ENCODE results near the gene ENPP6. TPM values are rescaled to one million over a fixed set of nuclear protein-coding genes. Genes with fewer than 3 reads are reported as not detected.

The ENPP6 gene
- total RNA-seq, 2 experiments from 2014 or later, result not detected

DNA sequence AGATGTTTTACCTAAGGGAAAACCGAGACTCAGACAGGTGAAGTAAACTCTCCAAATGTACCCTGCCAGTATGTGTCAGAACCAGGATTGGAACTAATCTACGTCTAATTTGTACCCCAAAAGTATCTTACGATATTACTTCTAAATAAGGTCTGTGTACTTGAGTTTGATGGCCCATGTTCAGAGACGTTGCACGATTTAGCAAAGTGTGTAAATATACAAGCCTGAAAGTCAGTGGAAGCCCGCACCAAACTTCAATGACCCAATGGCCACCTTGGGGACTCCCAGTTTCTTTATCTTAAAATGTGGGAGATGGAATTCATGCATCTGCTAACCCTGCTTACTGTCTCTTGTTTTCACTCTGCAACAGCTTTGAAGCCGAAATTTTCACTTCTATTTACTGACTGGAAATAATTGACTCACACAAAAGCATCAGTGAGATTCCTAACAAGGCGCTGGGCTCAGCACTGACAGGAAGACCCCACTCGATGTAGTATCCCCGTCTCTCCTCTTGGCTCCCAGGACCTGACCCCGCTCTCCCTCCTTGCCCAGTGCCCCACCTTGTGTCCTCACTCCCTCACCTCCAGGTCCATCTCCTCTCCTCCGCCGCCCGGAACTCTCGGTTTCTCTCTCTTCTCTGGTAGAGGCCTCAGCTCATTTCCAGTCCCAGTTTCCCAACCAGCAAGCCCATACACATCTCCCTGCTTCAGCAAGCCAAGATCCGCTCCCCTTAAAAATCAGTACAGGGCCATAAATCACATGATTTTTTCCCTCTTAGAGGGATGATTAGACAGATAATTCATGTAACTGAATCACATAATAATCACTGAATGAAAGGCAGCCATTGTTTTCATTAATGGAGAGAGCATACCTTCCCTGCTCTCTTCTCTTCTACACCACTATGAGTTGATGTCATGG lies 42.8 kb downstream of the ENPP6 start:
- CTCF ChIA-PET, result interaction anchor here (0.7 to 1.2 kb wide), 2 partner anchors 78 to 590 kb away, joined by 3 read pairs; no protein-coding TSS in a partner anchor
- intact Hi-C loops (cut with micrococcal nuclease), result no loop called here
- Mint-ChIP-seq H3K4me3 (no peak overlapping the region), H3K4me1 (ENCODE audit: low read depth) (no peaks in the 10 kb centered on the region), H3K9me3 (peaks cover 11% of the 10 kb centered on the region), H3K27ac (no peak overlapping the region), H3K36me3 (ENCODE audit: low read depth) (peaks cover 2% of the 10 kb centered on the region), H3K27me3 (ENCODE audit: low read depth) (peaks cover 34% of the 10 kb centered on the region)
- no peak for DNase-seq

DNA sequence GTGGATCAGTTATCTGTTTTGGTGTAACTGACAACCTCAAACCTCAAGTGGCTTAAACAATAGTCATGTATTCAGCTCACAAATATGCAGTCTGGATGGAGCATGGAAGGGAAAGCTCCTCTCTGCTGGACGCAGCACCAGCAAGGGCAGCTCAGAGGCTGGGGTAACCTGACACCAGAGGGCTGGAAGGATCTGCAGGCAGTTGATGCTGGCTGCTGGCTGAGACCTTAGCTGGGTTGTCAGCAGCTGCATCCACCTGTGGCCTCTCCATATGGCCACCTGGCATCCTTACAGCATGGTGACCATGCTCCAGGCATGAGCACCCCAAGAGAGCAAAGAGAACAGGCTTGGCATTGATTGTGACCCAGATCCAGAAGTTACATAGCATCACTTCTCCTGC lies 46.7 kb downstream of the ENPP6 start:
- CTCF ChIA-PET, result interaction anchor here (0.6 to 1.4 kb wide), 6 partner anchors 15 to 118 kb away, joined by 3 to 4 read pairs (median 4); no protein-coding TSS in a partner anchor
- no peak for DNase-seq
- no peak overlapping the region for H3K4me3 Mint-ChIP-seq
- H3K4me1 Mint-ChIP-seq (ENCODE audit: low read depth), result peaks cover 2% of the 10 kb centered on the region
- intact Hi-C loops (cut with micrococcal nuclease), result no loop called here
- no peaks in the 10 kb centered on the region for H3K36me3 Mint-ChIP-seq (ENCODE audit: low read depth)
- H3K27ac Mint-ChIP-seq, result peak overlapping the region; percentile 25
- H3K9me3 Mint-ChIP-seq, result no peaks in the 10 kb centered on the region
- H3K27me3 Mint-ChIP-seq (ENCODE audit: low read depth), result peaks cover 40% of the 10 kb centered on the region

DNA sequence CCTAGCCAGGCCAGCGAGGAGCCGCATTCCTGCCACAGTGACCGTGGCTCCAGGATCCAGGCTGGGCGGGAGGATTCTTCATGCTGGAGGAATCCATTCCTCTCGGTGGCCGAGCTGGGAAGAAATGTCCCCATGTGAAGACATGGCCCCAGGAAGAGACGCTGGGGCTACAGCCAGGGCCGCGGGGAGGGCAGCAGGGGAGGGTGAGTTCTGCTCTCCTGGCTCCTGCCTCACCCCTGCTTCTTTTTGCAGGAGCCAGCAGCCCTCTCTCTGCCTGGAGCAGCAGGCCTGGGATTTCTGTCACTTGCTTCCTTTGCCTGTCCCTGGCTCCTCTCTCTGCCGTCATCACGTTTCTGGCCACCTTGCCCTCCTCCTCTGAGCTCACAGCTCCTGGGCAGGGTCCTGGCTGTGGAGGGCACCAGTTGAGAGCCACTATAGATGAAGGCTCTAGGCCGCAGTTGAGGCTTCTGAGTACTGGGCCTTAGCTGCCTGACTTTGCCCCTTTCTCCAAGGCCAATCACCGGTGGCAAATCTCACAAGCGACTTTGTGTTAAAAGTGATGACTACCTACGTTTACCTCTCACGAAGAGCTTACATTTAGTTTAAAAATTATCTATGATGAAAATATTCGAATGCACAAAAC lies 48.3 kb downstream of the ENPP6 start:
- Mint-ChIP-seq H3K4me1 (ENCODE audit: low read depth) (peaks cover 2% of the 10 kb centered on the region), H3K9me3 (no peaks in the 10 kb centered on the region), H3K4me3 (no peak overlapping the region), H3K36me3 (ENCODE audit: low read depth) (no peaks in the 10 kb centered on the region), H3K27ac (no peak overlapping the region), H3K27me3 (ENCODE audit: low read depth) (peaks cover 39% of the 10 kb centered on the region)
- no peak for DNase-seq
- intact Hi-C loops (cut with micrococcal nuclease), result loop anchor here (5.0 to 10.0 kb wide), 2 partner anchors 67 to 545 kb away; no protein-coding TSS in a partner anchor
- CTCF ChIA-PET, result interaction anchor here (0.6 to 1.3 kb wide), 5 partner anchors 10 to 645 kb away, joined by 3 to 5 read pairs (median 4); no protein-coding TSS in a partner anchor

DNA sequence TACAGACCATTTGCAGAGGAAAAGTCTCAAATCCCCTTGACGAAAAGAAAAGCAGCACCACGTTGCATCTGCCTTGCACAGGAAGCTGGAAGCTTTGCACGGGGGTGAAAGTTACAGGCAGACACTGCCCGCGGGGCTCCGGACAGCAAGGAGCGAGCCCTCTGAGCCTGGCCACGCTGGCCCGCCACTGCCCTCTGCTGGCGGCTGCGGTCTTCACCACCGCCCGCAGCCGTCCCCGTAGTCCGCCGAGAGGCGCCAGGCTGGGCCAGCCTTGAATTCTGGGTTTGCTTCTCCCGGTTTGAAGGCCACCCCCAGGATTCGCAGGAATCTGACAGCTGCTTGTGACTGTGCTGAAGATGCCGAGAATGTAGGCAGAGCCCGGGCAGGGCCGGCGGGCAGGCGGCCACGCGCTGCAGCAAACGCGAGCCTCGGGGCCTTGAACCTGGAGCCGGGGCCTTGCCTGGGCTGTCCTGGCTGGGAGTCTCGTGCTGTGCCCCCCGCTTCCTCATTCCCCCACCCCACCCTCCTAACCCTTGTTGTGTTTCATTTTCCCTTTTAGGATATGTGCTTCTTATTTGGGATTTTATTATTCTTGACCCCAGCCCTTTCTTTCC lies 49.2 kb downstream of the ENPP6 start:
- Mint-ChIP-seq H3K4me1 (ENCODE audit: low read depth) (peaks cover 2% of the 10 kb centered on the region), H3K27ac (no peak overlapping the region), H3K9me3 (no peaks in the 10 kb centered on the region), H3K27me3 (ENCODE audit: low read depth) (peaks cover 44% of the 10 kb centered on the region), H3K4me3 (no peak overlapping the region), H3K36me3 (ENCODE audit: low read depth) (no peaks in the 10 kb centered on the region)
- CTCF ChIA-PET, result interaction anchor here (0.6 to 3.9 kb wide), 11 partner anchors 9 to 646 kb away, joined by 3 to 29 read pairs (median 7); no protein-coding TSS in a partner anchor
- DNase-seq, result peak; percentile 65
- intact Hi-C loops (cut with micrococcal nuclease), result loop anchor here (1.0 to 10.0 kb wide), 4 partner anchors 66 to 544 kb away; no protein-coding TSS in a partner anchor

DNA sequence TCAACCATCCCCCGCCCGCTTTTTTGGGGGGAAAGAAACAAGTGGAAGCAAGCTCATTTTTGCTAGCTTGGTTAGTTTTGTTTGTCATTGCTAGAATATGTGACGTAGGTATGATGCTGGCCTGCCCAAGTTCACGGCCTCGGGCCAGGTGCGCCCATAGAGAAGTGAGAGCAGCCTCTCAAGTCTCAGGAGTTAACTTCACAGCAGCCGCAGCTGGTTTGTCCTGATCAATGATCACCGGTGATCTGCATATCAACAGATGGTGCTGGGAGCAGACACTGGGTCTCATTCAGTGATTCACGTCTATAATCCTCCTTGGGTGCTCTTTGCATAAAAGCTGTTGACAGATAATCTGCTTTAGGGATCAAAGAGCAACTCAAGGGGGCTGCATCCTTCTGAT lies 50.1 kb downstream of the ENPP6 start:
- intact Hi-C loops (cut with micrococcal nuclease), result loop anchor here (5.0 to 10.0 kb wide), 2 partner anchors 65 to 543 kb away; no protein-coding TSS in a partner anchor
- Mint-ChIP-seq H3K4me3 (no peak overlapping the region), H3K27ac (no peak overlapping the region), H3K9me3 (no peaks in the 10 kb centered on the region), H3K36me3 (ENCODE audit: low read depth) (no peaks in the 10 kb centered on the region), H3K4me1 (ENCODE audit: low read depth) (peaks cover 2% of the 10 kb centered on the region), H3K27me3 (ENCODE audit: low read depth) (peaks cover 41% of the 10 kb centered on the region)
- no peak for DNase-seq
- CTCF ChIA-PET, result interaction anchor here (0.8 to 3.9 kb wide), 21 partner anchors 8 to 326 kb away, joined by 3 to 29 read pairs (median 5); no protein-coding TSS in a partner anchor

DNA sequence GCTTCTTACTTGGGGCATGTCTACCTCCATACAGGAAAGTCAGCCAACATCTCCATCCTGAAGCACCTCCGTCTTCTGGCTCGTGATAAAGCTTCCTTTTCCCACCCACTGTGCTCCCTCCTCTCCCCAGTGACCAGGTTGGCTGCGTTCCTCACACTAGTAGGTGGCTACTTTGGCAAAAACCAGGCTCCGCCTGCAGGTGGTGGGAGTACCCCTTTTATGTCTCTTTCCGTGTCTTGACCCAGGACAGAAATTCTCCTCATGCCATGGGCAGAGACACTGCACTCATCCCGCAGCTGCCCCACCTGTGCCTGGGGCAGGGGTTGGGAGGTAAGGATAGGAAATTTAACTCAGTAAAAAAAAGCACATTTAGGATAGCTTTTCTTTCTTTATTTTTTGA lies 50.9 kb downstream of the ENPP6 start:
- H3K27me3 Mint-ChIP-seq (ENCODE audit: low read depth), result peaks cover 39% of the 10 kb centered on the region
- CTCF ChIA-PET, result interaction anchor here (0.6 to 3.9 kb wide), 17 partner anchors 7 to 447 kb away, joined by 3 to 29 read pairs (median 5); no protein-coding TSS in a partner anchor
- H3K4me1 Mint-ChIP-seq (ENCODE audit: low read depth), result peaks cover 2% of the 10 kb centered on the region
- intact Hi-C loops (cut with micrococcal nuclease), result loop anchor here (5.0 to 10.0 kb wide), 2 partner anchors 64 to 542 kb away; no protein-coding TSS in a partner anchor
- H3K4me3 Mint-ChIP-seq, result no peak overlapping the region
- H3K27ac Mint-ChIP-seq, result no peak overlapping the region
- no peak for DNase-seq
- no peaks in the 10 kb centered on the region for H3K36me3 Mint-ChIP-seq (ENCODE audit: low read depth)
- no peaks in the 10 kb centered on the region for H3K9me3 Mint-ChIP-seq

DNA sequence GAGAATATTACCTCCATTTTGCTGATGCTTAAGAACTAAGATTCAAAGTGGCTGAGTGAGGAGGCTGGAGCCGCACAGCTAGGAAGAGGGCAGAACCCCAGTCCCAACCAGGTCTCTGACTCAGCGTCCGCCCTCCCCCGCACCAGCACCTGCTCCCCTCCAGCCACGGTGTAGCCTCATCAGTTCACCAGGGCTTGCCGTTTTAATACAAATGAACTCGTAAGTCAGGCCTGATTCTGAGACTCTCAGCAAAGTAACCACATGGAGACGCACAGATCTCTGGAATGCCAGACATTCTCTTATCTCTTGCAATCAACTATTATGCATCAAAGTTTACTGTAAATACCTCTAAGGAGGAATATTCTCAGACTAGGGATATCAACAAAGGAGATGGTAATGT lies 52.4 kb downstream of the ENPP6 start:
- Mint-ChIP-seq H3K9me3 (no peaks in the 10 kb centered on the region), H3K4me3 (no peak overlapping the region), H3K27ac (no peak overlapping the region), H3K4me1 (ENCODE audit: low read depth) (peaks cover 2% of the 10 kb centered on the region), H3K27me3 (ENCODE audit: low read depth) (peaks cover 43% of the 10 kb centered on the region), H3K36me3 (ENCODE audit: low read depth) (no peaks in the 10 kb centered on the region)
- CTCF ChIA-PET, result interaction anchor here (0.6 to 3.9 kb wide), 2 partner anchors 56 to 324 kb away, joined by 3 to 29 read pairs; no protein-coding TSS in a partner anchor
- intact Hi-C loops (cut with micrococcal nuclease), result loop anchor here (5.0 to 10.0 kb wide), 2 partner anchors 63 to 540 kb away; no protein-coding TSS in a partner anchor
- DNase-seq, result no peak

DNA sequence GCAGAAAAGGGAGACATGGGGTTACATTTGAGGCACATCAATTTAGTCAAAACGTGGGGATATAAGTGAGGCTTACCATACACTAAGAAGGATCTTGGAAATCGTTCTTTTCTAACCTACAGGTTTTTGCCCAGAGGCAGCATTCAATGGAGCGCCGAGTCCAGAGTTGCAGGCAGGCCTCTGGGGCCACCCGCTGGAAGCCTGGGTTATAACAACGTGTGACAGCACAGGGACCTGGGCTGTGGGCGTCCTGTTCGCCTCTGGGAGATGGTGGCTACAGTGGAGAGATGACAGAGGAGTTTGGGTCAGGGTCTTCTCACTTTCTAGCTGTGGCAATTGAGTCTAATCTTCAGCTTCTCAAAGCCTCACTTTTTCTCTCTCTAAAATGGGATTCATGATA lies 53.9 kb downstream of the ENPP6 start:
- Mint-ChIP-seq H3K4me1 (ENCODE audit: low read depth) (peaks cover 2% of the 10 kb centered on the region), H3K36me3 (ENCODE audit: low read depth) (no peaks in the 10 kb centered on the region), H3K27ac (no peak overlapping the region), H3K27me3 (ENCODE audit: low read depth) (peaks cover 51% of the 10 kb centered on the region), H3K9me3 (no peaks in the 10 kb centered on the region), H3K4me3 (no peak overlapping the region)
- CTCF ChIA-PET, result interaction anchor here (0.6 to 1.2 kb wide), 2 partner anchors 64 to 1061 kb away, joined by 3 to 4 read pairs; no protein-coding TSS in a partner anchor
- peak; percentile 51 for DNase-seq
- intact Hi-C loops (cut with micrococcal nuclease), result loop anchor here (1.0 to 10.0 kb wide), 3 partner anchors 324 to 692 kb away; no protein-coding TSS in a partner anchor

DNA sequence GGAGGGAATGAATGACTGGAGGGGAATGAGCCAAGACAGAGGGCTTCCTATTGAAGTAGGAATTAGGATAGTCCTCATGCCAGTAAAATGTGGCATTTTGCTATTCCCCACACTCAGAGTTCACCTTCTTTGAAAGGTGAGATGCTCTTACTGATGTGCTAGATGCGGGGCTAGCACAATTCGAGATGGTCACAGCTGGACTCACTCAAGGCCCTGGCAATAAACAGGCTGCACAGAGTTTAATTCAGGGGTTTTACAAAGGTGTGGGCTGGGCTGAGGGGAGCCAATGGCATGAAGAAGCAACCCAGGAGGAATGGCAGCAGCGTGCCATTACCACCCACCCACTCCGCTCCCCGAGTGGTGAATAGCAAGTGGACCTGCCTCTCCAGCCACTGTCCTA lies 55.1 kb downstream of the ENPP6 start:
- intact Hi-C loops (cut with micrococcal nuclease), result loop anchor here (10.0 kb wide), 1 partner anchor 538 kb away; no protein-coding TSS in a partner anchor
- CTCF ChIA-PET, result no interaction called here
- Mint-ChIP-seq H3K9me3 (no peaks in the 10 kb centered on the region), H3K27ac (no peak overlapping the region), H3K4me3 (no peak overlapping the region), H3K36me3 (ENCODE audit: low read depth) (no peaks in the 10 kb centered on the region), H3K27me3 (ENCODE audit: low read depth) (peaks cover 44% of the 10 kb centered on the region), H3K4me1 (ENCODE audit: low read depth) (no peaks in the 10 kb centered on the region)
- DNase-seq, result no peak

DNA sequence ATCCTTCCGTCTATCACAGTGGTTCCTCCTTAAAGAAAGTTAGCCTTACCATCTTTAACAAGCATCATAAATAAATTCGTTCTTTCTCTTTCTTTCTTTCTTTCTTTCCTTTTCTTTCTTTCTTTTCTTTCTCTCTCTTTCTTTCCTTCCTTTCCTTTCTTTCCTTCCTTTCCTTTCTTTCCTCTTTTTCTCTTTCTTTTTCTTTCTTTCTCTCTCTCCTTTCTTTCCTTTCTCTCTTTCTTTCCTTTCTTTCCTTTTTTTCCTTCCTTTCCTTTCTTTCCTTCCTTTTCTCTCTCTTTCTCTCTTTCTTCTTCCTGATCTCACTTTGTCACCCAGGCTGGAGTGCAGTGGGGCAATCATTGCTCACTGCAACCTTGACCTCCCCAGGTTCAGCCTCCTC lies 60.4 kb downstream of the ENPP6 start:
- peaks cover 24% of the 10 kb centered on the region for H3K27me3 Mint-ChIP-seq (ENCODE audit: low read depth)
- H3K4me3 Mint-ChIP-seq, result no peak overlapping the region
- intact Hi-C loops (cut with micrococcal nuclease), result no loop called here
- H3K4me1 Mint-ChIP-seq (ENCODE audit: low read depth), result no peaks in the 10 kb centered on the region
- CTCF ChIA-PET, result no interaction called here
- no peaks in the 10 kb centered on the region for H3K9me3 Mint-ChIP-seq
- no peaks in the 10 kb centered on the region for H3K36me3 Mint-ChIP-seq (ENCODE audit: low read depth)
- no peak overlapping the region for H3K27ac Mint-ChIP-seq
- DNase-seq, result no peak

DNA sequence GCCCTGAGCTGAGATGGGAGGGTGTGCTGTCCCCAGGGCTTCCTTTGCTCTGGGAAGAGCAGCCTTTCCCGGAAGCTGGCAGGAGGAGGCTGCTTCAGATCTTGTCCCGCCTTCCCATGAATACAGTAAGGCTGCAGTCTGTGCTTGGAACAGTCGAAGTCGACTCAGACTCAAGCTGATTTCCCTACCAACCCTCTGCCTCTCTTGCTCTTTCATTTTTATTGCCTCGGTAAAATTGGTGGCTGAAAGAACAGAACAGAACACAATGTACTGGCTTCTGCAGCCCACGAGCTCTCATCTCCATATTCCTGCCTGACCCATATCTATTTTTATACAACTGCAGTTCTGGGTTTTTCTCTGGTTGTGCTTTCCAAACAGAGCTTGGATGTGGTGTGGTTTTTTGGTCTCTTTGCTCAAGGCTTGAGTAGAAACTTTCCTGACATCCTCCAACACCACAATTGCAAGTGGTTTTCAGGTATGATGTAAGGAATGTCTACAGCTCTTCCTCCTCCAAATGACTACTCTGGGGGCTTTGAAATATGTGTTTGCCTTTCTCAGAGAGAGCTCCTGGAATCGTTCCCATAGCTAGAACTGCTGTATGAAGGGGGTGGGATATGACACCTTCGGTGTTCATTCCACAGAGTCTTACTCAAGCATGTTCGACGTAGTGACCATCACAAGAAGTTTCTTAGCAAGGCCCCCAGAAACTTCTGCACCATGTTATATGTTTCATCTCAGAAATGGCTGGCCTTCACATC lies 61.3 kb downstream of the ENPP6 start:
- CTCF ChIA-PET, result interaction anchor here (0.5 kb wide), 1 partner anchor 15 kb away, joined by 4 read pairs; no protein-coding TSS in a partner anchor
- no peaks in the 10 kb centered on the region for H3K4me1 Mint-ChIP-seq (ENCODE audit: low read depth)
- DNase-seq, result no peak
- H3K36me3 Mint-ChIP-seq (ENCODE audit: low read depth), result no peaks in the 10 kb centered on the region
- intact Hi-C loops (cut with micrococcal nuclease), result no loop called here
- no peak overlapping the region for H3K27ac Mint-ChIP-seq
- H3K27me3 Mint-ChIP-seq (ENCODE audit: low read depth), result peaks cover 20% of the 10 kb centered on the region
- H3K4me3 Mint-ChIP-seq, result no peak overlapping the region
- no peaks in the 10 kb centered on the region for H3K9me3 Mint-ChIP-seq

All from activated naive CD4-positive, alpha-beta T cell treated with anti-CD3 and anti-CD28 coated beads for 36 hours (primary cell).